HepG2 (cell line): ENCODE results near the gene GP1BA. TPM values are rescaled to one million over a fixed set of nuclear protein-coding genes. Genes with fewer than 3 reads are reported as not detected.

Experiments
- AGO1 ChIP-seq: fragments of 200-400 bp; formaldehyde crosslinking; IDR thresholded peaks from 2 replicates; pipeline ENCODE4 v1.6.1; 2017; ENCODE audit warnings: mild to moderate bottlenecking, low read depth, low read length, moderate library complexity; ENCODE audit not compliant: poor library complexity, severe bottlenecking
- ARHGAP35 ChIP-seq: sonication (generic); formaldehyde crosslinking; IDR thresholded peaks from 2 replicates; pipeline ENCODE4 v1.9.0; 2022; ENCODE audit warnings: mild to moderate bottlenecking, inconsistent platforms, moderate library complexity, missing genetic modification reagents, borderline replicate concordance
- CBX1 ChIP-seq: IDR thresholded peaks from one replicate; pipeline ENCODE4 v1.6.1; 2016; ENCODE audit warnings: antibody characterized with exemption, low read depth
- CCAR2 ChIP-seq: fragments of 200-400 bp; formaldehyde crosslinking; optimal IDR thresholded peaks from 2 replicates; pipeline ENCODE3; 2018; ENCODE audit warnings: low read depth, mild to moderate bottlenecking, low read length, moderate library complexity
- DMAP1 ChIP-seq: IDR thresholded peaks from 2 replicates; pipeline ENCODE4 v1.6.1; 2016
- IRF2 ChIP-seq: IDR thresholded peaks from 2 replicates; pipeline ENCODE4 v1.6.1; 2018; ENCODE audit warnings: missing genetic modification reagents, missing compliant biosample characterization
- KDM5B ChIP-seq: sonication (generic); formaldehyde crosslinking; IDR thresholded peaks from 2 replicates; pipeline ENCODE4 v1.4.0; 2020; ENCODE audit warnings: missing genetic modification reagents, mild to moderate bottlenecking, borderline replicate concordance
- MIER3 ChIP-seq: IDR thresholded peaks from 2 replicates; pipeline ENCODE4 v1.6.1; 2016; ENCODE audit warnings: missing compliant biosample characterization, borderline replicate concordance
- RARA ChIP-seq: IDR thresholded peaks from 2 replicates; pipeline ENCODE4 v1.6.1; 2016; ENCODE audit warnings: missing genetic modification reagents, missing compliant biosample characterization
- SIN3B ChIP-seq: fragments of 150-350 bp; IDR thresholded peaks from 2 replicates; pipeline ENCODE4 v1.6.1; 2014; ENCODE audit warnings: low read length
- SKIL ChIP-seq: sonication (generic); formaldehyde crosslinking; IDR thresholded peaks from 2 replicates; pipeline ENCODE4 v1.8.0; 2022; ENCODE audit warnings: missing genetic modification reagents, mild to moderate bottlenecking, moderate library complexity, borderline replicate concordance
- ZNF230 ChIP-seq: sonication (generic); formaldehyde crosslinking; IDR thresholded peaks from 2 replicates; pipeline ENCODE4 v1.4.0; 2020; ENCODE audit warnings: mild to moderate bottlenecking, missing genetic modification reagents
- ZNF333 ChIP-seq: sonication (generic); formaldehyde crosslinking; IDR thresholded peaks from 2 replicates; pipeline ENCODE4 v1.4.0; 2020; ENCODE audit warnings: mild to moderate bottlenecking, missing genetic modification reagents, borderline replicate concordance
- ZNF367 ChIP-seq: sonication (generic); formaldehyde crosslinking; IDR thresholded peaks from 2 replicates; pipeline ENCODE4 v1.4.0; 2020; ENCODE audit warnings: missing genetic modification reagents, borderline replicate concordance
- ZNF432 ChIP-seq: sonication (generic); formaldehyde crosslinking; IDR thresholded peaks from 2 replicates; pipeline ENCODE4 v1.5.0; 2020; ENCODE audit warnings: missing genetic modification reagents, mild to moderate bottlenecking, borderline replicate concordance
- ZNF572 ChIP-seq: sonication (generic); formaldehyde crosslinking; IDR thresholded peaks from 2 replicates; pipeline ENCODE4 v1.5.1; 2020; ENCODE audit warnings: mild to moderate bottlenecking, missing genetic modification reagents
- ZNF746 ChIP-seq: sonication (generic); formaldehyde crosslinking; IDR thresholded peaks from 2 replicates; pipeline ENCODE4 v1.8.0; 2022; ENCODE audit warnings: mild to moderate bottlenecking, missing genetic modification reagents
- polyA plus RNA-seq, 8 experiments: library from polyadenylated mRNA; depleted of rRNA in 3 of 8; stranded (reverse) in 7 of 8; unstranded in 1 of 8; fragments of >200 nt; fragmentation: Illumina TruSeq in 4 of 8; extraction: Trizol in 4 of 8; gene quantifications; 2 replicates each; pipeline versions ENCODE4 v1.2.1 to v1.2.3, GENCODE V29; 2011 to 2016; ENCODE audit warnings: low read depth in 4 of 8, missing spikeins in 1 of 8, mixed read lengths in 1 of 8; ENCODE audit not compliant: insufficient read depth in 1 of 8
- total RNA-seq, 5 experiments: library from RNA; depleted of rRNA; stranded (reverse); fragments of >200 nt; fragmentation: Illumina TruSeq; extraction: Trizol; gene quantifications; 2 replicates each; pipeline ENCODE4 v1.2.3, GENCODE V29; 2016; ENCODE audit warnings: low read depth in 1 of 5
- TF ChIP-seq, protein P1 (sequence below): fragments of 450-650 bp; IDR thresholded peaks from 2 replicates; pipeline ENCODE4 v1.6.1; 2016
- TF ChIP-seq, protein P2 (sequence below), 2 experiments: sonication (generic) in 1 of 2; formaldehyde crosslinking in 1 of 2; IDR thresholded peaks; 2 replicates each; pipeline versions ENCODE4 v1.6.1 to v1.9.0; 2014 to 2022; ENCODE audit warnings: antibody characterized with exemption in 1 of 2, borderline replicate concordance in 1 of 2, inconsistent platforms in 1 of 2, low read depth in 1 of 2, missing genetic modification reagents in 1 of 2

GP1BA gene
- total and polyA plus RNA-seq, 2 of the 13 experiments (the other 11 are each of a cell fraction or from before 2014, with no cell fraction given), result not detected

DNA sequence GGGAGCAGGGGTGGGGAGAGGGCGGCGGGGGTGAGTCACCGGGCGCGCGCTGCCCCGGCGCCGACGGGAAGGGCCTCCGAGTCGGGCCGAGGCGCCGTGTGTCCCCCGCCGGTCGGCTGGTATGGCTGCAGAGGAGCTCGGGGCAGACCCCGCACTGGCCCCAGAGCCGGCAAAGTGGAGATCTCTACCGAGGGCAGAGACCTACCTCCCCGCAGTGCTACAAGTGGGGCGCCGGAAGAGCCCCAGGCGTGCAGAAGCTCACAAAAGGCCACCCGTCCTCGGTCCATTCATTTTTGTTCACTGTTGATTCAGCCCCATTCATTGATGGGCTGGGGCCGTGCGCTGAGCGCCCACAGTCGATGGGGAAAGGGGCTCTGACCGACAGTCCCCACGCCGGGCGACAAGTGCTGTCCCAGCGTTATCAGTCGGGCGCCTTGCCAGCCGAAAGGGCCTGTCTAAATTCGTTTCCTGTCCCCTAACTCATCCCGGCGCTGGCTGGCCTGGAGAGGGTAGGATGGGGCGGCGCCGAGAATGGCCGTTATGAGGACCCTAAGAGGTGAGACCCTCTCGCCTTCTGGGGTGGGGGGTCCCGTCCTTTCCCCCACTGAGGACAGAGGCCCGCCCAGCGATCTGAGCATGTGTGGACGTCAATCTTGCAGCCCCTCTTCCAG lies 18.1 kb downstream of the GP1BA start (continued):
- TF ChIP-seq, protein P1, sequence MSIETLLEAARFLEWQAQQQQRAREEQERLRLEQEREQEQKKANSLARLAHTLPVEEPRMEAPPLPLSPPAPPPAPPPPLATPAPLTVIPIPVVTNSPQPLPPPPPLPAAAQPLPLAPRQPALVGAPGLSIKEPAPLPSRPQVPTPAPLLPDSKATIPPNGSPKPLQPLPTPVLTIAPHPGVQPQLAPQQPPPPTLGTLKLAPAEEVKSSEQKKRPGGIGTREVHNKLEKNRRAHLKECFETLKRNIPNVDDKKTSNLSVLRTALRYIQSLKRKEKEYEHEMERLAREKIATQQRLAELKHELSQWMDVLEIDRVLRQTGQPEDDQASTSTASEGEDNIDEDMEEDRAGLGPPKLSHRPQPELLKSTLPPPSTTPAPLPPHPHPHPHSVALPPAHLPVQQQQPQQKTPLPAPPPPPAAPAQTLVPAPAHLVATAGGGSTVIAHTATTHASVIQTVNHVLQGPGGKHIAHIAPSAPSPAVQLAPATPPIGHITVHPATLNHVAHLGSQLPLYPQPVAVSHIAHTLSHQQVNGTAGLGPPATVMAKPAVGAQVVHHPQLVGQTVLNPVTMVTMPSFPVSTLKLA, result no peak
- TF ChIP-seq ZNF230 (CRISPR knock-in tag) (no peak), SKIL (CRISPR knock-in tag) (no peak), RARA (CRISPR knock-in tag) (no peak), ZNF432 (CRISPR knock-in tag) (no peak), ZNF333 (CRISPR knock-in tag) (no peak), CCAR2 (no peak), IRF2 (CRISPR knock-in tag) (no peak; the same call in 1 of the 2 replicates), ARHGAP35 (no peak), ZNF572 (CRISPR knock-in tag) (no peak), AGO1 (no peak), DMAP1 (CRISPR knock-in tag) (no peak; the same call in 1 of the 2 replicates), SIN3B (no peak), CBX1 (no peak), ZNF367 (CRISPR knock-in tag) (no peak), ZNF746 (CRISPR knock-in tag) (no peak; the same call in 1 of the 2 replicates), MIER3 (CRISPR knock-in tag) (no peak), KDM5B (CRISPR knock-in tag) (peak; percentile 49)
- TF ChIP-seq, protein P2, sequence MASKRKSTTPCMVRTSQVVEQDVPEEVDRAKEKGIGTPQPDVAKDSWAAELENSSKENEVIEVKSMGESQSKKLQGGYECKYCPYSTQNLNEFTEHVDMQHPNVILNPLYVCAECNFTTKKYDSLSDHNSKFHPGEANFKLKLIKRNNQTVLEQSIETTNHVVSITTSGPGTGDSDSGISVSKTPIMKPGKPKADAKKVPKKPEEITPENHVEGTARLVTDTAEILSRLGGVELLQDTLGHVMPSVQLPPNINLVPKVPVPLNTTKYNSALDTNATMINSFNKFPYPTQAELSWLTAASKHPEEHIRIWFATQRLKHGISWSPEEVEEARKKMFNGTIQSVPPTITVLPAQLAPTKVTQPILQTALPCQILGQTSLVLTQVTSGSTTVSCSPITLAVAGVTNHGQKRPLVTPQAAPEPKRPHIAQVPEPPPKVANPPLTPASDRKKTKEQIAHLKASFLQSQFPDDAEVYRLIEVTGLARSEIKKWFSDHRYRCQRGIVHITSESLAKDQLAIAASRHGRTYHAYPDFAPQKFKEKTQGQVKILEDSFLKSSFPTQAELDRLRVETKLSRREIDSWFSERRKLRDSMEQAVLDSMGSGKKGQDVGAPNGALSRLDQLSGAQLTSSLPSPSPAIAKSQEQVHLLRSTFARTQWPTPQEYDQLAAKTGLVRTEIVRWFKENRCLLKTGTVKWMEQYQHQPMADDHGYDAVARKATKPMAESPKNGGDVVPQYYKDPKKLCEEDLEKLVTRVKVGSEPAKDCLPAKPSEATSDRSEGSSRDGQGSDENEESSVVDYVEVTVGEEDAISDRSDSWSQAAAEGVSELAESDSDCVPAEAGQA (IDR thresholded peaks at IDR 0.05; ENCODE audit: low read depth), result no peak
- TF ChIP-seq, protein P2 (CRISPR knock-in tag; IDR thresholded peaks at IDR 0.05; ENCODE audit: borderline replicate concordance), result no peak
